Activated naive CD8-positive, alpha-beta T cell treated with anti-CD3 and anti-CD28 coated beads, Interleukin-2, amount 50 U/mL, for 24 hours (primary cell): ENCODE data around the gene CDK5RAP2.

Experiments
- ATAC-seq: fragments of 150-1000 bp; cut with Tn5 transposase; one replicate; pipeline ENCODE4 v1.10.0; 2021
- DNase-seq: peaks from one replicate; pipeline ENCODE4 v3.0.0; 2021
- H3K27ac Mint-ChIP-seq: one replicate; pipeline ENCODE4 v1.8.0; 2021; ENCODE audit warnings: mild to moderate bottlenecking, mixed read lengths
- H3K27me3 Mint-ChIP-seq: one replicate; pipeline ENCODE4 v1.8.0; 2021; ENCODE audit warnings: mixed read lengths
- H3K36me3 Mint-ChIP-seq: one replicate; pipeline ENCODE4 v1.8.0; 2021; ENCODE audit warnings: low read depth, mixed read lengths
- H3K4me1 Mint-ChIP-seq: one replicate; pipeline ENCODE4 v1.8.0; 2021; ENCODE audit warnings: mixed read lengths
- H3K4me3 Mint-ChIP-seq: one replicate; pipeline ENCODE4 v1.8.0; 2021; ENCODE audit warnings: mild to moderate bottlenecking, moderate library complexity, mixed read lengths
- H3K9me3 Mint-ChIP-seq: one replicate; pipeline ENCODE4 v1.8.0; 2021; ENCODE audit warnings: mixed read lengths

CDK5RAP2 gene

DNA sequence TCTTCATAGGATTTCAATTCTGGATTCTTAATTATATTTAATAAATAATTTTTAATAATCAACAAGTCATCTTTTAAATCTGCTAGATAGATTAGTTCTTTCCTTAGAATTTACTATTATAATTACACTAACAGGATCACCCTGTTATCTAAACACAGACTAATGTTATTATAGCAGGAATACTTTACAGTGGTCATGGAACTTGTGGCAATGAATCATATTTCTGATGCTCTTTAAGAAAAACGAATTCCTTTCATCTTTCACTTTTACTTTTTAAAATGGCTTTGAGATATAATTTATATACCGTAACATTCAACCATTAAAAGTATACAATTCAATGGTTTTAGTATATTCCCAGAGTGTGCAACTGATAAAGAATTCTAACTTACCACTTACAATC, 29.7 kb upstream of the CDK5RAP2 start:
- Mint-ChIP-seq H3K4me3 (no peak overlapping the region), H3K9me3 (no peaks in the 10 kb centered on the region), H3K27me3 (no peaks in the 10 kb centered on the region), H3K4me1 (no peaks in the 10 kb centered on the region), H3K27ac (no peak overlapping the region), H3K36me3 (peaks cover 7% of the 10 kb centered on the region)
- ATAC-seq (no peak), DNase-seq (no peak)

DNA sequence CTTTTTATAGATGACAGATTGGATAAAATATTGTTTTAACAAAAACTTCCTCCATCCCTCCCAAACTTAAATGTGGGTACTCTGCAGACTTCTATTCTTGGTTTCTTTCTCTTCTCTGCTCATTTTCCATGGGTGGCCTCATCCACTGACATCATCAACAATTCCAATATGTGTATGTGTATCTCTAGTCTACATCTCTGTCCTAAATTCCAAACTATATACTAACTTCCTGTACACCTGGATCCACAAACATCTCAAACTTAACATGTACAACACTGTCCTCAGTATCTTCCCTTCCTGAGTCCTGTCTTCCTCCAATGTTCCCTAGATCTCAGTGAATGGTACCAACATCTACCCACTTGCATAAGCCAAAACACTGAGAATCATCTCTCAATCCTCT, 28.5 kb upstream of the CDK5RAP2 start:
- H3K27ac Mint-ChIP-seq, result no peak overlapping the region
- H3K4me1 Mint-ChIP-seq, result no peaks in the 10 kb centered on the region
- DNase-seq (no peak), ATAC-seq (no peak)
- peaks cover 7% of the 10 kb centered on the region for H3K36me3 Mint-ChIP-seq
- no peak overlapping the region for H3K4me3 Mint-ChIP-seq
- no peaks in the 10 kb centered on the region for H3K9me3 Mint-ChIP-seq
- H3K27me3 Mint-ChIP-seq, result no peaks in the 10 kb centered on the region

DNA sequence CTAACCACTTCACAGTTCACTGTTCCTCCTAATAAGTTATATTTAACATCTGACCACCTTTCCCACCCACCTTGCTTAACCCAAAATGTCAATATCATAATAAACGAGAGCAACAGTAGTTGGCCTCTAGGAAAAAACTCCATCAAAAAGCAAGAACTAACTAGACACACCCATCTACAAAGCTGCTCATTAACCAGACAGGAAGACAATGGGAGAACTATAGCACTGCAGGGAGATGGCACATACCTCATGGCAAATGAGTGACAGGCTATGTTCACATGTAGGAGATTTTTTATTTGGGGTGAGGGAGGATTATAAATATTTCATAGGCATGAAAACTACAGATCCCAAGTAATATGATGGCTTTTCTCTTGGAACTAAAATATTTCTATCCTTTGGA, 23.6 kb upstream of the CDK5RAP2 start:
- Mint-ChIP-seq H3K4me1 (no peaks in the 10 kb centered on the region), H3K4me3 (no peak overlapping the region), H3K27ac (no peak overlapping the region), H3K27me3 (no peaks in the 10 kb centered on the region), H3K36me3 (peaks cover 7% of the 10 kb centered on the region), H3K9me3 (no peaks in the 10 kb centered on the region)
- no peak for ATAC-seq
- no peak for DNase-seq

DNA sequence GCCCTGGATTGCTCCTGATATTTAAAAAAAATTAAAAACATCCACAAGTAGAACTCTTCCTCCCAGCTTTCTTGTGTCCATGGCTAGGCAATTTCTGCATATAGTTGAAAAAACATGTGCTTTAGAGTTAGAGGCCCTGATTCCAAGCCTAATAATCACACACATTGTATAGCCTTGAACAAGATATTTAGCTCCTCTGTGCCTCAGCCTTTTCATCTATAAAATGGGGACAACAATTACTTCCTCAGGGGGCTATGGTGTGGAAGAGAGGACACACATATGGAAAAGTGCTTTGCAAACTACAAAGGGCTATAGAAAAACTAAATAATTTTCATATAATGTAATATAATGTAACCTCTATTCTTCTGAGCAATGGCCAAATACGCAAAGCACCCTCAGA, 23.0 kb upstream of the CDK5RAP2 start:
- no peak overlapping the region for H3K27ac Mint-ChIP-seq
- no peaks in the 10 kb centered on the region for H3K27me3 Mint-ChIP-seq
- no peak for DNase-seq
- peaks cover 7% of the 10 kb centered on the region for H3K36me3 Mint-ChIP-seq
- no peak for ATAC-seq
- no peaks in the 10 kb centered on the region for H3K4me1 Mint-ChIP-seq
- no peak overlapping the region for H3K4me3 Mint-ChIP-seq
- H3K9me3 Mint-ChIP-seq, result no peaks in the 10 kb centered on the region

DNA sequence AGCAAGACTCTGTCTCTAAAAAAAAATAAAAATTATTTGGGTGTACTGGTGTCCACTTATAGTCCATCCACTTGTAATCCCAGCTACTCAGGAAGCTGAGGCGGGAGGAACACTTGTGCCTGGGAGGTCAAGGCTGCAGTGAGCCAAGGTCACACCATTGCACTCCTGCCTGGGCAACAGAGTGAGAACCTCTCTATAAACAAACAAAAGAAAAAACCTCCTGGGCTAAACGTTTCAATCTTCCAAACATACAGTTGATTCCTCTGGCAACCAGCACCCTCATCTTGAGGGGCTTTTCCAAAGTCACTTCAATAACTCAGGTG, 13.9 kb upstream of the CDK5RAP2 start:
- ATAC-seq, result no peak

DNA sequence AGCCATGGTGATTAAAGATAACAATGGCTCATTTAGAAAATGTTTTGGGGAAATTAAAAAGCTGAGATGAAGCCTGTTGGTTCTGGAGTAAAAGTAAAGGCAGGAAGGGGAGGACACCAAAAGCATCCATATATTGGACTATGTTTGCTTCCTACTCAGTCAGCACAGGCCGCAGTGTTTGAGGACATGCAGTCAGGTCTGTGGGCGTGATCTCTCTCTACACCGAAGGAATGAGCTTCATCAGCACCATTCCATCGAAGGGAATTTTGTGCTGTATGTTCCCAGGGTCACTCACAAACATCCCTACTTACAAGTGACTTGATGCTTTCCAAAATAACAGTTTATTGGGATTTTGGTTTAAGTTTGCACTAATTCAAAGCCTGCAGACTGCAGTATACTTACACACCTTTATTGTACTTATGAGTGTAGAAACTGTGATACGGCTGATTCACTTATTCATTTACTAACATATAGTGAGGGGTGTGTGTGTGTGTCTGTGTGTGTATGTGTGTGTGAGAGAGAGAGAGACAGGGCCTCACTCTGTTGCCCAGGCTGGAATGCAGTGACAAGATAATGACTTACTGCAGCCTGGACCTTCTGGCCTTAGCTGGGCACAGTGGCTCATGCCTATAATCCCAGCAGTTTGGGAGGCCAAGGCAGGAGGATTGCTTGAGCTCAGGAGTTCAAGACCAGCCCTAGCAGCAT, 13.4 kb upstream of the CDK5RAP2 start:
- DNase-seq, result no peak
- no peaks in the 10 kb centered on the region for H3K27me3 Mint-ChIP-seq
- H3K9me3 Mint-ChIP-seq, result no peaks in the 10 kb centered on the region
- H3K27ac Mint-ChIP-seq, result no peak overlapping the region
- H3K4me1 Mint-ChIP-seq, result no peaks in the 10 kb centered on the region
- H3K4me3 Mint-ChIP-seq, result no peak overlapping the region
- H3K36me3 Mint-ChIP-seq, result no peaks in the 10 kb centered on the region
- ATAC-seq, result no peak

More for the DNA sequence above, 13.9 kb upstream of the CDK5RAP2 start:
- Mint-ChIP-seq H3K36me3 (no peaks in the 10 kb centered on the region), H3K27ac (no peak overlapping the region), H3K4me1 (no peaks in the 10 kb centered on the region), H3K9me3 (no peaks in the 10 kb centered on the region), H3K4me3 (no peak overlapping the region), H3K27me3 (no peaks in the 10 kb centered on the region)
- no peak for DNase-seq

DNA sequence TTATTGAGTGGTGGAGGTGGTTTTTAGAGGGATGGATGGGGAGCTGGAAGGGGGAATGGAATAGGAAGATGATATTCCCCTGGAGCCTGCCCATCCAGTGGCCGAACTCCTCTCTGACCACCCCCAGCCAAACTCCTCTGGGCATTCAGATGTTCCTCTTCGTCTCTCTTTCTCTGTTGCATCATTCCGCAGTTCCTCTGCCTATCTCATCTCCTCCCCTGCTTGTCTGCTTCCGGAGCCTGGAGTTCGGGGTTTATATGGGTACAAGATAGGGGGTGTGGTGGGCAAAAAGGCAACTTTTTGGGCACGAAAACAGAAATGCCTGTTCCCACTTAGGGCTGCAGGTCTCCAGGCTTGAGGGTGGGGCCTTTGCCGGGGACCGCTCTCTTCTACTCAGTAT, 12.2 kb upstream of the CDK5RAP2 start:
- Mint-ChIP-seq H3K27me3 (no peaks in the 10 kb centered on the region), H3K27ac (no peak overlapping the region), H3K4me3 (no peak overlapping the region), H3K9me3 (no peaks in the 10 kb centered on the region), H3K36me3 (no peaks in the 10 kb centered on the region), H3K4me1 (no peaks in the 10 kb centered on the region)
- DNase-seq, result no peak
- ATAC-seq, result no peak

DNA sequence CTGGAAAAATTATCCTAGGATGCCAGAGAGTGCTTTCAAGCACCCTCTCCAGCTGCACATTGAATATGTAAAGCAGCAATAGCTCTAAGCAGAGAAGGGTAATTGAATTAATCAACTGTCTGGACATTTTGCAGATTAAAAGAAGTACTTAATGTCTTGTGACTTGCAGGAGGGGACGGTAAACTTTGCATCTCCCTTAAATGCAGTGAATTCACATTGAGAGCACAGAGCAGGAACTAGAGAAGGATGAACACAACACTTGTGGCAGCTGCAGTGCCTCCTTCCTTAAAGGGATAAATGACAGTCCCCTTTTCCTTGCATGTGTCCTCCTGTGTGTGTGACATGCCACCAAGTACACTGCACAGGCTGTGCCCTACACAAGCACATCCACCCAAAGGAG, 7.4 kb upstream of the CDK5RAP2 start:
- Mint-ChIP-seq H3K4me1 (peaks cover 16% of the 10 kb centered on the region), H3K27me3 (no peaks in the 10 kb centered on the region), H3K36me3 (no peaks in the 10 kb centered on the region), H3K9me3 (no peaks in the 10 kb centered on the region), H3K27ac (no peak overlapping the region), H3K4me3 (no peak overlapping the region)
- DNase-seq, result no peak
- ATAC-seq, result no peak

DNA sequence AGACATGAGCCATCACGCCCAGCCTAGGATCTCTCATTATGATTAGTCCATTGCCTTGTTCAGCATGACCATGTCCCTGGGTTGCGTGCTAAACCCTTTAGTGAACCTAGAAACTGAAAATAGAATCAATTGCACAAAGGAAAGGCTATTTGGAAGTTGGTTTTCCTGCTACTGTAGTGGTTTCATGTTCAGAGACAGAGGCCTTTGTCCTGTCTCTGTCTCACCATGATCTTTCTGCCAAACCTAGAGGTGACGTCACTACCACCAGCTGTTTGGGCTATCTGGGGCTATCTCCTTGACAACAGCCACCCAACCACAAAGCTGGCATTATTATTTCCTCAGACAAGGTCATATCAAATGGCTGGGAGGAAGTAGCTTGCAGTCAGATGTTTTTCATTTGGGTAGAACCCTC, 4.0 kb upstream of the CDK5RAP2 start:
- DNase-seq, result peak; percentile 39
- Mint-ChIP-seq H3K36me3 (peaks cover 1% of the 10 kb centered on the region), H3K27ac (no peak overlapping the region), H3K27me3 (no peaks in the 10 kb centered on the region), H3K4me3 (no peak overlapping the region), H3K4me1 (peaks cover 39% of the 10 kb centered on the region), H3K9me3 (peaks cover 4% of the 10 kb centered on the region)
- ATAC-seq, result peak; percentile 21

DNA sequence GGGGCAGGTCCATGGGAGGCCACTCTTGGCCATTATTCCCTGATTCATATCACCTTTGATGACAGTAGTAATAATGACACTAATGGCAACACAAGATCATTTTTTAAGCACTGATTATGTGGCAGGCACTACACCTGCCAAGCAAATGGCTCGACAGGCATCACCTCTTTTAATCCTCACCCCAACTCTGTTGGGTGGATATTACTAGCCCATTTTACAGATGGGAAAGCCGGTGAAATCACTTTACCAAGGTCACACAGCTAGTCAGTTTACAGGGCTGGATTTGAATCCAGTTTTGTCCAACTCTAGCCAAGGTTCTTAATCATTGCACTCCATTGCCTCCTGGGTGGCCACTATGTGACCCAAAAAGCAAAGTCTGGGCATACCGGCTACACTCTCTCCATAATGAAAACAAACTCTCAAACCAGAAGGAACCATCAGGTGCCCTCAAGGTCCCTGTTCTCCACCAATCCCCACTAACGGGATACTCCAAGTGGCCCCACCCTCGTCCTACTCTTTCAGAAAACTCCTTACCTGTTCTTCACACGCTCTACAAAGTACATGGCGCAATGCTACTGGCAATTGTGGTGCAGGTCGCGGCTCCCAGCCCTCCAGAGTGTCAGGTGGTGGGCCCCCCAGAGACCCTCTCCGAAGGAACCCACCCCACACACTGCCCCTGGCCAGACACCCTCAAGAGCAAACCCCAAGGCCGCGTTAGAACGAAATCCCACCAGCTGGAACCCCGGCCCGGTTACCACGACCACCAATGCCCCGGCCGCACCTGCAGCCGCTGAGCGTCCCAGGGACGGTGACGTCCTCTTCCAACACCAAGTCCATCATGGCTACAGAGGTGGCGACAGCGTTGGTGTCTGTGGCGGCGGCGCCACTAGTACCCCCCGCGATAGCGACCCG, 572 bp downstream of the CDK5RAP2 start:
- Mint-ChIP-seq H3K9me3 (peaks cover 4% of the 10 kb centered on the region), H3K4me1 (peaks cover 57% of the 10 kb centered on the region), H3K36me3 (peaks cover 15% of the 10 kb centered on the region), H3K27ac (peak overlapping the region; percentile 92), H3K27me3 (no peaks in the 10 kb centered on the region), H3K4me3 (peak overlapping the region; percentile 98)
- ATAC-seq (peak; percentile 50), DNase-seq (no peak)

DNA sequence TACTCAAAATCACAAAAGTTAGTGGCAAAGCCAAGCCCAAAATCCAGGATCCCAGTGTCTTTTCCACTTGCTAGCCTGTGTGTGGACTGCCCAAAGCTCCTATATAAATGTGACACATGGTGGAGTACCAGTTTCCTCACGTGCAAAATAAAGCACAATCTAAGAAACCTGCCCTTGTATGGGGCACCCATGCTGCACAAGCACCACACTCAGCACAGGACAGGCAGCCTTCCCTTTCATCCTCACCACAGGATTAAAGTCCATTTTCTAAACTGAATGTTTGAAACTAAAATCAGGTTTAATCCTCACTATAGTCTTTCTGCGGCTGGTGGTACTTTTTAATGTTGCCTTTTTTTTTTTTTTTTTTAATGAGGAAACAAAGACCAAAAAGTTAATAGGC, 5.5 kb downstream of the CDK5RAP2 start:
- H3K9me3 Mint-ChIP-seq, result no peaks in the 10 kb centered on the region
- no peak overlapping the region for H3K27ac Mint-ChIP-seq
- peaks cover 23% of the 10 kb centered on the region for H3K36me3 Mint-ChIP-seq
- H3K4me1 Mint-ChIP-seq, result peaks cover 30% of the 10 kb centered on the region
- H3K27me3 Mint-ChIP-seq, result no peaks in the 10 kb centered on the region
- ATAC-seq (no peak), DNase-seq (no peak)
- H3K4me3 Mint-ChIP-seq, result no peak overlapping the region

DNA sequence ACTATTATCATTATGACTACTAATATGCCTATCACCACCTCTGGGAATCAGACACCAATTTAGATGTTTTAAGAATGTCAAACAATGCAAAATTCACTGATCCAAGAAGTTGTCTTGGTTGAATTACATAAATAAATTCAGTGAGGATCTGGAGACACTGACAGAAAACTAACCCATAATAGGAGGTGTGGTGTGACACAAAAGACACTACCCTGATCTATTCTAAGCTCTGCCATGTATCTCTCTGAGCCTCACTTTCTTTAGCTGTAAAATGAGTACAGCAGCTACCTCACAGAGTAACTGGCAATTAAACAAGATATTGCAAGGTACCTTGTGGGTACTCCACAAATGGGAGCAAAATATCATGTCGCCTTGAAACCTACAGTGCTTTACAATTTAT, 7.5 kb downstream of the CDK5RAP2 start:
- ATAC-seq (no peak), DNase-seq (no peak)
- peaks cover 39% of the 10 kb centered on the region for H3K36me3 Mint-ChIP-seq
- peaks cover 13% of the 10 kb centered on the region for H3K4me1 Mint-ChIP-seq
- no peak overlapping the region for H3K4me3 Mint-ChIP-seq
- no peaks in the 10 kb centered on the region for H3K9me3 Mint-ChIP-seq
- no peak overlapping the region for H3K27ac Mint-ChIP-seq
- H3K27me3 Mint-ChIP-seq, result no peaks in the 10 kb centered on the region

DNA sequence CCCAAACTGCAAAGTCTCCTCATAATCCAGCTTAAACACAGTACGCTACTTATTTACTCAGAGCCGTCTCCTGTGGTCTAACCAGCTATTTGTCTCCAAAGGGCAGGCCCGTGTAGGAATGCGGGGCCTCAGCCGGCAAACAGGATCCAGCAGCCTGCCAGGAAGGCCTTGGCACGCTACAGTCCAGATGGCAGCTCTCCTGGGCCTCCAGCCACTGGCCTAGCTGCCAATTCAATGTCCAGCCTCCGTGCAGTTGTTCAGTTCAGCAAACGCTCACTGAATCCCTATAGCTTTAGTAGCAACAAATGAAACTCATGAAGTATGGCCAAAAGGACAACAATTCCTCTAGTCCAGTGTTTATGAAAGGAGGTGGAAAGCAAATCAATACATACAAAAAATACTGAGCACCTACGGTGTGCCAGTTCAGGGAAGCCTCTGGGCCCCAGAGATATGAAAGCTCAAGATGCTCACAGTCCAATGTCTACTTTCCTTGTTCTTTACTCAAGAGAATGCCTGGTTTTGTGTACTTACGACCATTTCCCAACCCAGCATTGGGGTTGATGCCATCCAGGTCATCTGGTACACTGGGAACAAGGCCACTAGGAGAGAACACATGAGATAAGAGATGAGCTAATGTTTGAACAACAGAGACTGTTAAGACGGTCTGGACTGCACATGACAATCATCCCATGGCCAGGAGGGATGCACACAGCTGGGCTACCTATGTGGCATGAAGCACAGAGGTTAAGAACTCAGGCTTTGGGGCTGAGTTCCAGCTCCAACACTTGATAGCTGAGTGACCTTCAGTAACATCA, 8.3 kb downstream of the CDK5RAP2 start:
- ATAC-seq (no peak), DNase-seq (no peak)
- no peaks in the 10 kb centered on the region for H3K9me3 Mint-ChIP-seq
- H3K4me1 Mint-ChIP-seq, result peaks cover 12% of the 10 kb centered on the region
- H3K27me3 Mint-ChIP-seq, result no peaks in the 10 kb centered on the region
- no peak overlapping the region for H3K27ac Mint-ChIP-seq
- H3K36me3 Mint-ChIP-seq, result peaks cover 37% of the 10 kb centered on the region
- no peak overlapping the region for H3K4me3 Mint-ChIP-seq

DNA sequence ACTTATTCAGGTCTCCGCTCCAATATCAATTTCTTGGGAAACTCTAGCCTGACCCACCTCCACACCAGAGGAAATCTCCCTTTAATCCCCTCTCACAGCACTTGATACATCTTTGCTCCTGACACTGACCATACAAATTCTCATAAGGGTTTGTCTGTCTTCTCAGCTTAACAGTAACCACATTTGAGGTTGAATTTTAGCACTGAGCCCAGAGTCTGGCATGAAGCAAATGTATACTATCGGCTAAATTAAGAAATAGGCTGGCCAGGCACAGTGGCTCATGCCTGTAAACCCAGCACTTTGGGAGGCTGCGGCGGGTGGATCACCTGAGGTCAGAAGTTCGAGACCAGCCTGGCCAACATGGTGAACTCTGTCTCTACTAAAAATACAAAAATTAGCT, 9.7 kb downstream of the CDK5RAP2 start:
- ATAC-seq (no peak), DNase-seq (no peak)
- H3K9me3 Mint-ChIP-seq, result no peaks in the 10 kb centered on the region
- H3K36me3 Mint-ChIP-seq, result peaks cover 29% of the 10 kb centered on the region
- no peak overlapping the region for H3K4me3 Mint-ChIP-seq
- H3K4me1 Mint-ChIP-seq, result peaks cover 11% of the 10 kb centered on the region
- no peaks in the 10 kb centered on the region for H3K27me3 Mint-ChIP-seq
- H3K27ac Mint-ChIP-seq, result no peak overlapping the region

DNA sequence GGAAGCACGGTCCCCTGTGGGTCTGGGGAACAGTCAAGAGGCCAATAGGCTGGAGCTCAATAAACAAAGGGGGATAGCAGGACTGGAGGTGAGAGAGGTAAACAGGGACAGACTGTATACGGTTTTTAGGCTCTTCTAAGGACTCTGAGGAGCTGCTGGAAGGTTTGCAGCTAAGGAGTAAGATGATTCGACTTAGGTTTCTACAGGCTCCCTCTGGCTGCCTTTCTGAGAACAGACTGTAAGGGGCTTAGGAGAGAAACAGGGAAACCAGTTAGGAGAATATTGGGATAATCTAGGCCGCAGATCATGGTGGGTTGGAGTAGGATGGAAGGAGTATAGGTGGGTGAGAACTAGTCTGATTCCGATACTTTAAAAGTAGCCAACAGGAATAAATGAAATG, 10.4 kb downstream of the CDK5RAP2 start:
- Mint-ChIP-seq H3K27me3 (no peaks in the 10 kb centered on the region), H3K36me3 (peaks cover 30% of the 10 kb centered on the region), H3K4me3 (no peak overlapping the region), H3K9me3 (no peaks in the 10 kb centered on the region), H3K27ac (no peak overlapping the region), H3K4me1 (peaks cover 10% of the 10 kb centered on the region)
- no peak for DNase-seq
- ATAC-seq, result no peak
